ENCODE measurements around the gene MPHOSPH9. TPM values are rescaled to one million over a fixed set of nuclear protein-coding genes. Genes with fewer than 3 reads are reported as not detected.

Gene MPHOSPH9
- total and polyA plus RNA-seq, 12 donors = 11.7 to 61.7 (median 23.5) TPM

GRCh38 chr12:123134271-123134671, 98.7 kb downstream of the MPHOSPH9 start:
- WGBS, 4 donors = 87 to 97% (median 92%) methylated on average over 5 to 9 of the region's 9 CpGs
- Histone ChIP-seq H3K4me3 (no peak overlapping the region), H3K27ac (peak overlapping the region in 2 of 5 donors; percentile 9 to 10), H3K27me3 (no peaks in the 10 kb centered on the region), H3K36me3 (replicated peaks in 1 of 2) (no peaks in the 10 kb centered on the region), H3K9me3 (replicated peaks in 1 of 3) (no peaks in the 10 kb centered on the region), H3K4me1 (replicated peaks in 1 of 2) (peaks cover 4 to 31% of the 10 kb centered on the region in 2 donors)
- peak in 1 of 7 donors; percentile 15 for DNase-seq
- no peak for TF ChIP-seq CTCF (IDR thresholded peaks at IDR 0.05)
- no peak for TF ChIP-seq POLR2A (IDR thresholded peaks at IDR 0.05)
- intact Hi-C loops (cut with DNase I) = no loop called here

- H3K27me3 ChIP-seq = no peaks in the 10 kb centered on the region
- no peak overlapping the region for H3K4me3 ChIP-seq
- TF ChIP-seq CTCF (IDR thresholded peaks at IDR 0.05) = no peak
- no peak for TF ChIP-seq POLR2A (IDR thresholded peaks at IDR 0.05)
- peak overlapping the region in 3 of 5 donors; percentile 28 to 72 (median 62) for H3K27ac ChIP-seq
- H3K9me3 ChIP-seq (replicated peaks in 1 of 3) = no peaks in the 10 kb centered on the region
- WGBS, 4 donors = 86 to 90% (median 90%) methylated on average over 9 of the region's 9 CpGs
- intact Hi-C loops (cut with DNase I) = no loop called here
- H3K4me1 ChIP-seq (replicated peaks in 1 of 2) = peaks cover 4 to 30% of the 10 kb centered on the region in 2 donors
- H3K36me3 ChIP-seq (replicated peaks in 1 of 2) = no peaks in the 10 kb centered on the region
- DNase-seq = peak in 1 of 7 donors; percentile 13
These were observed 99.2 kb downstream of the MPHOSPH9 start for GRCh38 chr12:123133701-123134100.

- H3K4me1 ChIP-seq (replicated peaks in 1 of 2) = peaks cover 4 to 30% of the 10 kb centered on the region in 2 donors
- no peak overlapping the region for H3K4me3 ChIP-seq
- H3K27me3 ChIP-seq = no peaks in the 10 kb centered on the region
- WGBS, 4 donors = 69 to 81% (median 75%) methylated on average over 3 of the region's 3 CpGs
- no peaks in the 10 kb centered on the region for H3K36me3 ChIP-seq (replicated peaks in 1 of 2)
- DNase-seq = peak in 5 of 7 donors; percentile 51 to 76 (median 60)
- intact Hi-C loops (cut with DNase I) = no loop called here
- peak overlapping the region; percentile 1 to 72 (median 58) for H3K27ac ChIP-seq
- TF ChIP-seq POLR2A (IDR thresholded peaks at IDR 0.05) = peak in 1 of 2 donors; percentile 19
- no peak for TF ChIP-seq CTCF (IDR thresholded peaks at IDR 0.05)
- no peaks in the 10 kb centered on the region for H3K9me3 ChIP-seq (replicated peaks in 1 of 3)
These were observed 99.9 kb downstream of the MPHOSPH9 start for GRCh38 chr12:123132951-123133619.

- peaks cover 10 to 40% of the 10 kb centered on the region in 2 donors for H3K4me1 ChIP-seq (replicated peaks in 1 of 2)
- H3K27ac ChIP-seq = peak overlapping the region in 3 of 5 donors; percentile 28 to 62 (median 50)
- no peaks in the 10 kb centered on the region for H3K36me3 ChIP-seq (replicated peaks in 1 of 2)
- WGBS, 4 donors = 78 to 88% (median 84%) methylated on average over 11 to 12 of the region's 12 CpGs
- intact Hi-C loops (cut with DNase I) = no loop called here
- no peaks in the 10 kb centered on the region for H3K9me3 ChIP-seq (replicated peaks in 1 of 3)
- H3K4me3 ChIP-seq = no peak overlapping the region
- H3K27me3 ChIP-seq = no peaks in the 10 kb centered on the region
- DNase-seq = peak in 1 of 7 donors; percentile 26
- TF ChIP-seq CTCF (IDR thresholded peaks at IDR 0.05) (no peak), POLR2A (IDR thresholded peaks at IDR 0.05) (no peak)
These were observed 101.0 kb downstream of the MPHOSPH9 start for GRCh38 chr12:123131879-123132402.
